Heart right ventricle (tissue), 16 donors: Measurements from ENCODE around the gene ZAP70. TPM values are rescaled to one million over a fixed set of nuclear protein-coding genes. Genes with fewer than 3 reads are reported as not detected.
A peak's percentile ranks its signal among the peaks of the same experiment; 100 is the strongest.

Source experiments
- ATAC-seq, 8 donors: fragments of 200-7000 bp; cut with Tn5 transposase; one replicate each; pipeline ENCODE4 v1.9.1; 2020; ENCODE audit warnings: mild to moderate bottlenecking in 8 of 8, moderate library complexity in 8 of 8, moderate number of reproducible peaks in 1 of 8
- DNase-seq, 2 donors: peaks; one replicate each; pipeline ENCODE4 v3.0.0-alpha.2; 2020
- H3K27ac ChIP-seq, 10 donors: fragments of 200-600 bp; sonication (generic) in 2 of 10; one replicate each; pipeline versions ENCODE4 v1.5.0 to v1.8.0; 2020 to 2022; ENCODE audit warnings: mild to moderate bottlenecking in 3 of 10
- H3K27me3 ChIP-seq, 7 donors: fragments of 200-600 bp; one replicate each; pipeline ENCODE4 v1.8.0; 2021 to 2022; ENCODE audit warnings: mild to moderate bottlenecking in 2 of 7
- H3K36me3 ChIP-seq, 9 donors: fragments of 200-600 bp; sonication (generic) in 1 of 9; one replicate each; pipeline versions ENCODE4 v1.5.0 to v1.8.0; 2020 to 2022; ENCODE audit warnings: mild to moderate bottlenecking in 2 of 9
- H3K4me1 ChIP-seq, 9 donors: fragments of 200-600 bp; sonication (generic) in 1 of 9; one replicate each; pipeline versions ENCODE4 v1.5.0 to v1.8.0; 2020 to 2022; ENCODE audit warnings: mild to moderate bottlenecking in 4 of 9
- H3K4me3 ChIP-seq, 10 donors: fragments of 200-600 bp; sonication (generic) in 2 of 10; one replicate each; pipeline versions ENCODE4 v1.5.0 to v1.8.0; 2020 to 2022; ENCODE audit warnings: mild to moderate bottlenecking in 7 of 10, moderate library complexity in 2 of 10
- H3K9me3 ChIP-seq, 11 donors: fragments of 200-600 bp in 10 of 11; sonication (generic) in 2 of 11; one replicate each; pipeline versions ENCODE4 v1.5.0 to v1.8.0; 2013 to 2022; ENCODE audit warnings: mild to moderate bottlenecking in 2 of 11, control low read depth in 1 of 11, moderate library complexity in 1 of 11
- whole genome bisulfite sequencing, 2 donors: extraction: QIAGEN DNeasy Blood & Tissue Kit; methylation state at CpG; one replicate each; pipeline ENCODE4 v1.1.7; 2013; ENCODE audit warnings: inconsistent platforms in 1 of 2; 5-methylcytosine and 5-hydroxymethylcytosine counted together
- intact Hi-C, 10 donors: fragments of 100-400 bp; cut with DNase I; formaldehyde crosslinking; loops; one replicate each; pipeline versions ENCODE4 v1.11.1 to v1.14.2; 2022
- polyA plus RNA-seq, 2 donors: library from polyadenylated mRNA; stranded (reverse); fragments of 200-250 nt; gene quantifications; one replicate each; pipeline ENCODE4 v1.2.3, GENCODE V29; 2013
- total RNA-seq, 10 donors: library from RNA; stranded (reverse); fragmentation: NEBNext Ultra II Directional in 3 of 10; extraction: Animal tissue kit (Norgen Biotek cat#: 25700) in 3 of 10; gene quantifications; one replicate each; pipeline versions ENCODE4 v1.2.1 to v1.2.4, GENCODE V29; 2021 to 2023
- TF ChIP-seq, protein P1 (sequence below), 9 donors: fragments of 200-600 bp; sonication (generic) in 2 of 9; IDR thresholded peaks; one replicate each; pipeline versions ENCODE4 v1.5.0 to v1.8.0; 2021 to 2022; ENCODE audit warnings: antibody characterized with exemption in 9 of 9, mild to moderate bottlenecking in 5 of 9, moderate library complexity in 1 of 9
- donor health status: Arrhythmogenic right ventricular cardiomyopathy.
- donor health status: ischemic (EF 13 %, LVEDD 7.1; RV severe dilation, severe dysfunction).
- donor health status: healthy with polysubstance abuse.
- donor health status: DM: no; HTN: yes; CAD: no.
- donor health status: DM: no; HTN: no; CAD: no.
- donor health status: ischemic (EF 25% LVEDD 6.9; RV normal size, moderate dysfunction).
- donor health status: ischemic (EF 25% LVEDD 5.7; RV mildly dilated, moderate dysfunction).
- donor health status: healthy.
- donor health status: DM: yes; HTN: yes; CAD: no.
- donor health status: Ischemic cardiomyopathy.
- donor health status: ischemic (EF 35%, LVEDD 5.7; RV mildly dilated, moderate dysfunction).
- donor health status: nonischemic (EF 11% LVEDD 7.7; RV severe dilation, severe dysfunction).
- donor health status: DM: yes; HTN: yes; CAD: no.
- donor health status: PGD.
- donor health status: ischemic (EF 29% LVEDD 5.4; RV normal size, mild dysfunction).
- donor health status: nonischemic (EF 23%, LVEDD 6.1; RV moderate dilation, normal function).

Gene ZAP70
- total and polyA plus RNA-seq, 12 donors: 0.42 to 8.7 (median 0.67) TPM

DNA sequence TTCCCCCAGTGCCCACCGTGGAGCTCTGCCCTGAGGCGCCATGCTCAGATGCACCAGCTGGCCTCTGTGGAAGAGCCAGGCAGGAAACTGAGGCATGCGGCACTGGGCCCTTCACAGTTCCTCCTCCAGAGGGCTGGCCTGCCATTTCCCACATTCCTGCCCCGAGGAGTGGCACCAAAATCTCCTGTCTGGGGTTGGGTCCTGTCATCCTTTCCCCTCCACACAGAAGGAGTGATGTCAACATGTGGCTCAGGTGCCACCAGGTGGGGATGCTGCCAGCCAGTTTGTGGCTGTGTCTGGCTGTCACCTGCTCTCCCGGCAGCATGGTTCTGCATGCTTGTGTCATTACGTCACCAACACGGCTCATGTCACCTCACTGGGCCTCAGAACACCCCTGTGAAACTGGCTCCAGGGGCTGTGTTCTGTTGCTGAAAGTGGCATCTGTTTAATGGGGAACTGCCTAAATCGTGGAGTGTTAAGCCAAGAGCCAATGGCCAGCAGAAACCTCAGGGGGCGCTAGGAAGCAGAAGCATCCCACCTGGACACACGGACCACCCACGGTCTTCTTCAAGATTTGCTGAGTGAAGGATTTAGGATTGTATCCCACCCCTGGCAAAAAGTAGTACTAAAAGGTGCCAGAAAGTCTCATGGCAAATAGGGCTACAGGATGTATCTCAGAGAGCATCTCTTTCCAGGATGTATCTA, 51.3 kb downstream of the ZAP70 start:
- peak overlapping the region in 1 of 10 donors; percentile 17 for H3K27ac ChIP-seq
- no peak for DNase-seq

DNA sequence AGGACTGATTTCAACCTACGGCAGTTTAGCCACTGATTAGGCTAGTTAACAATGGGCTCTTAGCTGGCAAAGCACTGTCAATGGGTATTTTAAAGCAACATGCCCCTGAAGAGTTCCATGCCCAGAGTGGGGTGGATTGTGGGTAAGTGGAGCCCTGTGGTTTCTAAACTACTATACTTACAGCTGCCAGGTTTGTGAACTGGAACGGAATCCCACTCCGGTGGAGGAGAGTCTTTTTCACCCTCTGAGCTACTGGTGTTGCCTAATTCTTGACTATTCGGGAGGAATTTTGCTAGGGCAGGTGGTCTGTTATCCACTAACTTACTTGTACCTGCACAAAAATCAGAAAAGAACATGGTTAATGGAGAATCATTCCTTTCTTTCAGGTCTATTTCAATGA, 52.6 kb downstream of the ZAP70 start:
- ATAC-seq: no peak
- WGBS, 2 donors: 84 to 90% methylated on average over 4 of the region's 4 CpGs

More for the DNA sequence above, 51.3 kb downstream of the ZAP70 start:
- no peaks in the 10 kb centered on the region for H3K9me3 ChIP-seq
- peaks cover 0 to 66% (median 39%) of the 10 kb centered on the region in 9 donors for H3K4me1 ChIP-seq
- H3K36me3 ChIP-seq: peaks cover 0 to 78% (median 33%) of the 10 kb centered on the region in 9 donors
- H3K27me3 ChIP-seq: no peaks in the 10 kb centered on the region
- ATAC-seq: no peak
- H3K4me3 ChIP-seq: no peak overlapping the region
- TF ChIP-seq, protein P1, sequence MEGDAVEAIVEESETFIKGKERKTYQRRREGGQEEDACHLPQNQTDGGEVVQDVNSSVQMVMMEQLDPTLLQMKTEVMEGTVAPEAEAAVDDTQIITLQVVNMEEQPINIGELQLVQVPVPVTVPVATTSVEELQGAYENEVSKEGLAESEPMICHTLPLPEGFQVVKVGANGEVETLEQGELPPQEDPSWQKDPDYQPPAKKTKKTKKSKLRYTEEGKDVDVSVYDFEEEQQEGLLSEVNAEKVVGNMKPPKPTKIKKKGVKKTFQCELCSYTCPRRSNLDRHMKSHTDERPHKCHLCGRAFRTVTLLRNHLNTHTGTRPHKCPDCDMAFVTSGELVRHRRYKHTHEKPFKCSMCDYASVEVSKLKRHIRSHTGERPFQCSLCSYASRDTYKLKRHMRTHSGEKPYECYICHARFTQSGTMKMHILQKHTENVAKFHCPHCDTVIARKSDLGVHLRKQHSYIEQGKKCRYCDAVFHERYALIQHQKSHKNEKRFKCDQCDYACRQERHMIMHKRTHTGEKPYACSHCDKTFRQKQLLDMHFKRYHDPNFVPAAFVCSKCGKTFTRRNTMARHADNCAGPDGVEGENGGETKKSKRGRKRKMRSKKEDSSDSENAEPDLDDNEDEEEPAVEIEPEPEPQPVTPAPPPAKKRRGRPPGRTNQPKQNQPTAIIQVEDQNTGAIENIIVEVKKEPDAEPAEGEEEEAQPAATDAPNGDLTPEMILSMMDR (IDR thresholded peaks at IDR 0.05): no peak
- intact Hi-C loops: no loop called here
- WGBS, 2 donors: 84 to 88% methylated on average over 11 of the region's 11 CpGs

DNA sequence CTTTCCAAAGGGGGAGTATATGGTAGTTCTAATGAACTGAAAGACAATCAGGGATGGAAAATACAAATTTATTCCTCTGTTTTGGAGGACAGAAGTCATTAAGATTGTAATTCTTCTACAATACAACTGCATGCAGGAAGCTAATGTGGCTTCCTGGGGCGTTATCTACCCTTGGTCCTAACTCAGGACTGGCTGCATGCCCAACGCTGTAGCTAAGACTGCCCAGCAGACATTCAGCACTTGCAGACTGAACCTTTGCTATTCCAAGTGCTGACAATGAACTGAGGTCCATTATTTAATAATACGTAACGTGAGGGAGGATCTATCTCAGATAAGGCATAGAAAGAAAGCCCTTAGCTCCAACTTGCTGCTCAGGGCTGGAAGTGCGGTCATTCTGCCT, 53.2 kb downstream of the ZAP70 start:
- peak; percentile 35 to 78 (median 72) for ATAC-seq
- H3K4me3 ChIP-seq: no peak overlapping the region

More for the DNA sequence above, 52.6 kb downstream of the ZAP70 start:
- TF ChIP-seq, protein P1 (IDR thresholded peaks at IDR 0.05): no peak
- no peaks in the 10 kb centered on the region for H3K27me3 ChIP-seq
- H3K36me3 ChIP-seq: peaks cover 0 to 72% (median 27%) of the 10 kb centered on the region in 9 donors
- H3K27ac ChIP-seq: peak overlapping the region in 5 of 10 donors; percentile 21 to 67 (median 42)
- H3K4me3 ChIP-seq: no peak overlapping the region
- H3K4me1 ChIP-seq: peaks cover 0 to 60% (median 32%) of the 10 kb centered on the region in 9 donors
- intact Hi-C loops: no loop called here
- H3K9me3 ChIP-seq: no peaks in the 10 kb centered on the region
- DNase-seq: no peak

GRCh38 chr2:97769308-97769707, 55.9 kb downstream of the ZAP70 start:
- ATAC-seq: peak; percentile 60 to 90 (median 78)
- TF ChIP-seq, protein P1 (IDR thresholded peaks at IDR 0.05): no peak
- Histone ChIP-seq H3K9me3 (no peaks in the 10 kb centered on the region), H3K4me3 (no peak overlapping the region), H3K27me3 (no peaks in the 10 kb centered on the region), H3K36me3 (peaks cover 0 to 73% (median 25%) of the 10 kb centered on the region in 9 donors), H3K4me1 (peaks cover 0 to 58% (median 24%) of the 10 kb centered on the region in 9 donors), H3K27ac (peak overlapping the region in 4 of 10 donors; percentile 10 to 64 (median 22))
- DNase-seq: no peak
- WGBS, 2 donors: 50 to 70% methylated on average over 3 of the region's 3 CpGs
- intact Hi-C loops: no loop called here

More for the DNA sequence above, 53.2 kb downstream of the ZAP70 start:
- Histone ChIP-seq H3K27ac (peak overlapping the region in 6 of 10 donors; percentile 21 to 67 (median 42)), H3K36me3 (peaks cover 0 to 72% (median 23%) of the 10 kb centered on the region in 9 donors), H3K27me3 (no peaks in the 10 kb centered on the region), H3K9me3 (no peaks in the 10 kb centered on the region), H3K4me1 (peaks cover 0 to 60% (median 26%) of the 10 kb centered on the region in 9 donors)
- intact Hi-C loops: no loop called here
- 32 to 38% methylated on average over 5 of the region's 5 CpGs for WGBS, 2 donors
- DNase-seq: peak; percentile 53 to 56
- TF ChIP-seq, protein P1 (IDR thresholded peaks at IDR 0.05): peak in 1 of 9 donors; percentile 3
